RWPE1 (cell line): ENCODE measurements around the gene MPV17L2.

Source experiments
- CTCF ChIA-PET: fragments of 350-600 bp; sonication (Branson Sonifier 250); formaldehyde crosslinking; extraction: SDS; loops from one replicate; lab custom pipeline; 2021; lab: Yijun Ruan, JAX
- POLR2A ChIA-PET: fragments of 400-600 bp; formaldehyde crosslinking; extraction: SDS; loops from one replicate; lab custom pipeline; 2020; ENCODE audit warnings: antibody characterized with exemption; ENCODE audit not compliant: low non-redundant PET; lab: Yijun Ruan, JAX
- DNase-seq: peaks from one replicate; pipeline ENCODE4 v3.0.0; 2012; ENCODE audit warnings: low spot score
- H3K27ac ChIP-seq: fragments of 450-650 bp; 2 replicates; pipeline ENCODE4 v1.5.1; 2017
- CTCF ChIP-seq: fragments of 450-650 bp; conservative IDR thresholded peaks from 2 replicates; pipeline ENCODE4 v1.5.1; 2017; ENCODE audit warnings: low read depth, mild to moderate bottlenecking

The MPV17L2 gene

GRCh38 chr19:18202397-18202777, 9.4 kb downstream of the MPV17L2 start:
- ChIA-PET POLR2A (no interaction called here), CTCF (interaction anchor here (0.6 to 3.0 kb wide), 2 partner anchors 48 to 50 kb away, joined by 4 to 16 read pairs; no protein-coding TSS in a partner anchor)
- no peak for DNase-seq
- no peak overlapping the region; the same call in 1 of the 2 replicates for H3K27ac ChIP-seq
- TF ChIP-seq CTCF, result no peak

- peak overlapping the region; percentile 92; the same call in 1 of the 2 replicates for H3K27ac ChIP-seq
- peak; percentile 60 for TF ChIP-seq CTCF
- ChIA-PET CTCF (interaction anchor here (0.6 to 3.0 kb wide), 3 partner anchors 50 to 156 kb away, joined by 3 to 16 read pairs (median 6); no protein-coding TSS in a partner anchor), POLR2A (no interaction called here)
- no peak for DNase-seq
These were observed 9.9 kb downstream of the MPV17L2 start for GRCh38 chr19:18202778-18203407.

- CTCF ChIA-PET, result interaction anchor here (0.5 to 3.0 kb wide), 6 partner anchors 49 to 369 kb away, joined by 3 to 16 read pairs (median 4); no protein-coding TSS in a partner anchor
- POLR2A ChIA-PET, result interaction anchor here (0.5 to 1.0 kb wide), 2 partner anchors 11 to 669 kb away, joined by 3 read pairs; partner anchors contain the start of gene MPV17L2
- no peak for TF ChIP-seq CTCF
- peak; percentile 28 for DNase-seq
- H3K27ac ChIP-seq, result peak overlapping the region; percentile 92
These were observed 10.4 kb downstream of the MPV17L2 start for GRCh38 chr19:18203408-18203862.

GRCh38 chr19:18203863-18204393, 10.9 kb downstream of the MPV17L2 start, which contains the start of gene RAB3A:
TSS of gene RAB3A (minus strand) at chr19:18204042. CDS start at chr19:18202740, 1,302 bp downstream.
- peak within 1 kb of the TSS; percentile 92 for H3K27ac ChIP-seq
- ChIA-PET CTCF (interaction anchor here (0.5 to 3.0 kb wide), 6 partner anchors 12 to 368 kb away, joined by 3 to 16 read pairs (median 4); no protein-coding TSS in a partner anchor), POLR2A (interaction anchor here (0.5 to 1.0 kb wide), 2 partner anchors 11 to 668 kb away, joined by 3 read pairs; partner anchors contain the start of gene MPV17L2)
- no peak for TF ChIP-seq CTCF
- peak; percentile 99 for DNase-seq

- DNase-seq, result peak; percentile 73
- TF ChIP-seq CTCF, result no peak
- CTCF ChIA-PET, result interaction anchor here (0.6 to 2.6 kb wide), 5 partner anchors 12 to 206 kb away, joined by 3 to 13 read pairs (median 4); no protein-coding TSS in a partner anchor
- POLR2A ChIA-PET, result interaction anchor here (0.9 to 1.0 kb wide), 2 partner anchors 12 to 96 kb away, joined by 3 read pairs; partner anchors contain the start of gene MPV17L2
- H3K27ac ChIP-seq, result peak overlapping the region; percentile 92
These were observed 11.6 kb downstream of the MPV17L2 start for GRCh38 chr19:18204394-18205199.
